GM18499 (cell line): ENCODE data around the gene ZKSCAN4.
A peak's percentile ranks its signal among the peaks of the same experiment; 100 is the strongest.

Experiments
- ATAC-seq: cut with Tn5 transposase; IDR thresholded peaks from one replicate; pipeline ENCODE4 v1.9.1; 2021; ENCODE audit warnings: moderate number of reproducible peaks; ENCODE audit not compliant: insufficient read depth, unreplicated experiment

Gene ZKSCAN4

DNA sequence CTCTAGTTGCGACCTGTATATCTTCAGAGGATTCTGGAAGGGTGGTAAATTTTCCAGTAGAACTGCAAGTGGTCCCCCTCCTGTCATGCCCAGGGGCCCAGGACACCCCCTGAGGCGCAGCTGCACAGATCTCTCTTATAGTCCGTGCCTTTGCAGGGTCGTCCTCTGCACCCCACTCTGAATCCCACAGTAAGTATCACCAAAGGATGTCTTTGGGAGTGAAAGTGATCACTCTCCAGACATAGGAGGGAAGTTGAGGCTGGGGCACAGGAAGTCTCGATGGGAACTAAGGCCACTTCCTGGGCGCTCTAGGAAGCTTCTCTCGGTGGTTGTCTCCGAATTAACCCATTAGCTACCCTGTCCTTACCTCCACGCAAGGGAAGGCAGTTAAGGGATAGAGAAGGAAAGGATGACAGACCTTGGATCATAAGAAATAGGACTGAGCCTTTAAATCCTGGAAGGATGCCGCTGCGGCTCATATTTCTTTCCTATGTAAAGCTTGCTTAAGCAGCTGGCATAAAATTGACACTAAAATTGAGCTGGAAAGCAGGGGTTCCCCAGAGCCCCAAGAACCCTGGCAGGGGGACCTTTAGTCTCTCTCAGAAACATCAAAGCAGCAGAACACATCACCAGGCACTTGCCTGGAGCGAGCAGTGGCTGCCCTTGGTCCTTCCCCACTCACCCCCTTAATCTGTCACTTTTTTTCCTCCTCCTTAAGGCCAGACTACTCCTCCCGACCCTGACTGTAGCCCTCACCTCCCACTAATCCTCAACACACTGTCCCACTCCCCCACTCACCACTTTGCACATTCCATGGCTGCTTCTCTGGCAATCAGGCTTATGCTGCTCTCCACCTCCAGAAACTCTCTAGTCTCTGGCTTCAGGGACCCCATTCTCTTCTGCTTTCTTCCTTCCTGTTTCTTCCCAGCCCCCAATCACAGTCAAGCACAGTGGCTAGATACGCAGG, at the start of gene ZKSCAN4:
TSS of gene ZKSCAN4 (minus strand) at position 261 of the 967 bp plus-strand sequence. CDS start 289 bp downstream, outside the sequence.
- ATAC-seq: no peak

DNA sequence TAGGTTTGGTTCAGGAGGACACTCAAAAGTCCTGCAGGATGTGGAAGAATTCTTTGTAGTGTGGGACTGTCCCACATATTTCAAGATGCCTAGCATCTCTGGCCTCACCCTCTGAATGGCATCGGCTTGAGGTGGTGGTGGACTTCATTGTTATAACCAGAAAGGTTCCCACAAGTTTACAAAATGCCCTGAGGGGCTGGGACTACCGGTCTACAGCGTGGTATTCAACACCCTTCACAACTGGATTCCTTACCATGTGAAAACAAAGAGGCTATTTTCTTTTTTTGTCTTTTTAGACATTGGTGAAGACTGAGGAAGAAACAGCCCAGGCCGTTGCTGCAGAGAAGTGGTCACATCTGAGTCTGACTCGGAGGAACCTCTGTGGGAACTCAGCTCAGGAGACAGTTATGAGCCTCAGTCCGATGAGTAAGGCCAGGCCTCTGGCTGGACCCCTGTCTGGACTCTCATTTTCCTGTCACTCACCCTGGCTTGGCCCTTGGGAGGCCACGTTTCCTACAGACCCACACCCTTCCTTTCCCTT, 44.5 kb upstream of the ZKSCAN4 start:
- no peak for ATAC-seq

DNA sequence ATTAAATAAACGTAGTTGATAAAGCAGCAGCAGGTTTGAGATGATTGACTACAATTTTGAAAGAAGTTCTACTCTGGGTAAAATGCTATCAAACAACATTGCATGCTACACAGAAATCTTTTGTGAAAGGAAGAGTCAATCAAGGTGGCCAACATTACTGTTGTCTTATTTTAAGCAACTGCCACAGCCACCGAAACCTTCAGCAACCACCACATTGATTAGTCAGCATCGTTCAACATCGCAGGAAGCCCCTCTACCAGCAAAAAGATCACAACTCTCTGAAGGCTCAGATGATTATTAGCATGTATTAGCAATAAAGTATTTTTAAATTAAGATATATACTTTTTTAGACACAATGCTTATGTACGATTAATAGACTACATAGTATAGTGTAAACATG, 43.3 kb upstream of the ZKSCAN4 start:
- ATAC-seq: no peak

DNA sequence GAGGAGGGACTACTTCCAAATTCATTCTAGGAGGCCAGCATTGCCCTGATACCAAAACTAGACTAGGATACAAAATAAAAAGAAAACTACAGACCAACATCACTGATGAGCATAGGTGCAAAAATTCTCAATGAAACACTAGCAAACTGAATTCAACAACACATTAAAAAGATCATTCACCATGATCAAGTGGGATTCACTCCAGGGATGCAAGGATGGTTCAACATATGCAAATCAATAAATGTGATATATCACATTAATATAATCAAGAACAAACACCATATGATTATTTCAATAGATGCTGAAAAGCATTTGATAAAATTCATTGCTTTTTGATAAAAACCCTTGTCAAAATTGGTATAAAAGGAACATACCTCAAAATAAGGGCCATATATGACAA, 39.5 kb upstream of the ZKSCAN4 start:
- ATAC-seq: no peak

DNA sequence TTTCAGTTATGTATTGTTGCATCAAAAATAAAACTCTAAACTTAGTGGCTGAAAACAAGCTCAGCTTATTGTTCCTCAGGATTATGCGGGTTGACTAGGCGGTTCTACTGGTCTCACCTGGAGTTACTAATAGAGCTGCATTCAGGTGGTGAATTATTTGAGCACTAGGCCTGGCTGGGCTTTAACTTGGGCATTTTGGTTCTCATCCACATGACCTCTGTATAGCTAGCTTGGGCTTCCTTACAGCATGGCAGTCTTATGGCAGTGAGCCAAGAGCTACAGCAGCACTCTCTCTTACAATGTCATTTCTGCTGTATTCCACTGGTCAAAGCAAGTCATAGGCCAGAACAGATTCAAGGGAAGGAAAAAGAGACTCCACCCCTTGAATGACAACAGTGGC, 30.9 kb upstream of the ZKSCAN4 start:
- no peak for ATAC-seq

DNA sequence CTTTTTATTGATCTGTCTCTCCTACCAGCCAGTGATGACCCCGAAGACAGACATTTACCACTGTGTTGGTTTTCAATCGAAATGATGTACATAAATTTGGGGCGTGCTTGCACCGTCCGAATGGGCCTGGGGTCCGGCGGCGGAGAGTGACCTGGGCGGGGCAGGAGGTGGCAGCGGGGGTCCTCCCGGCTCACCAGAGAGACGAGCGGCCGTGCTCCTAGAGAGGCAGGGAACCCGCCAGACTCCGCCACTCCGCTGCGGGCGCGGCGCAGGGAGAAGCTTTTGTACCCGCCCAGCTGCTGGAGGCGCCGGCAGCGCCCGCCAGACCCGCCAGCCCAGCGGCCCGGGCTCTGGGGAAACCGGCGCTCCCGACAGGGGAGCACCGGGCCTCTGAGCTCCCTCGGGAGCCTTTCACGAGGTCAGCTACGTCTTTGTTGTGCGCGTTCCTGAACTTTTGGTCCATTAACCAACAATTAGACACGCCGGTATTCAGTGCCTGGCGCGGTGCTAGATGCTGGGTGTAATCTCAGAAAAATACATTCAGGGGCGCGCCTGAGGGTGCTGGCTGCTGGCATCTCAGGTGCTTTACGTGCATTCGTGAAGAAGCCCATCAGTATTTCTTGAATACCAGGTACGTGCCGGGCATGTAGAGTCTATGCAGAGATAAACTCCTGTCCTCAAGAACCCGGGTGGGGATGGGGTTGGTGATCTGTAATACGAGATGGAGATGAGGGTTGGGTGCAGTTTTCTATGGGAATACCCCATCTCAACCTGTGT, 29.4 kb upstream of the ZKSCAN4 start, which contains the start of gene PGBD1:
TSS of gene PGBD1 (plus strand) at position 285 of the 777 bp plus-strand sequence. CDS start 2,242 bp downstream, outside the sequence.
- ATAC-seq: no peak

DNA sequence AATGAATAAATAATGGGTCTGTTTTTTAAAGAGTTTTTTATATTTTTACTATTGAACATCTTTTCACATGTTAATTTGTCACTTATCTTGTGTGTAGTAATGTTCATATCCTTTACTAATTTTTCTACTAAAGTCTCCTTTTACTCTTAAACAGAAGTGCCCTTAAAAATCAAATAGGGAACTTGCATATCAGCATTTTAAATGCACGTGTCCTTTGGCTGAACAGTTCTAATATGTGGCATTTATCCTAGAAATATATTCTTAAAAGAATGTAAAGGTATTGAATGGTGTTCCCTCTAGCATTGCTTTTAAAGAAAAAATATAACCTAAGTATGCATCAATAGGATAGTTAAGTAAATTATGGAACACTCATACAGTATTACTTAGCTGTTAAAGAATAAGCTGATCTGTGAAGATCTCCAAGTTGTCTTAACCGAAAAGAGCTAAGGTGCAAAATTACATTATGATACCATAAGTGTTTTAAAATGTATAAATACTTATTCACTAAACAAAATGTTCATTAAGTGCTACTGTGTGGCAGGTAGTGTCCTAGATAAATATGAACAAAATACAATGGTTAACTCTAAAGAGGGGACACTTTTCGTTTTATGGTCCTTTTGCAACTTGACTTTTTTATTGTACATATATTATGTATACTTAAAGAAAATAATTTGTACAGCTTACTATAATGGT, 28.7 kb upstream of the ZKSCAN4 start:
- ATAC-seq: no peak

DNA sequence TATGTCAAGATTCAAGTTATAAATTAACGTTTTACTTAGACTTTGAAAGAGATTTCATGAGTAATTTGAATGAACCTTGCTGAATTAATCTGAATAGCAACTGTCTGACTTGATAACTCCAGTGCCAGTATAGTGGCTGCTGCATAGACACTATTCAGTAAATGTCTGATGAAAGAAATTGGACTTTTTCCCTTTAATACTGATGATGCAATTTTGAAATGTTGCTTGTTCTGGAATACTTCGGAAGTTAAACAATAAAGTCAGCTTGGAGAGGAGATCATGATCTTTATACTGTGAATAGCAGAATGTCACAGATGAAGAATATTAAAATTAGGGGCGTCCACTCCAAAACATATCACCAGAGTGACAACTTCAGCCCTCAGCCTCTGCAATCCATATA, 25.7 kb upstream of the ZKSCAN4 start:
- no peak for ATAC-seq

DNA sequence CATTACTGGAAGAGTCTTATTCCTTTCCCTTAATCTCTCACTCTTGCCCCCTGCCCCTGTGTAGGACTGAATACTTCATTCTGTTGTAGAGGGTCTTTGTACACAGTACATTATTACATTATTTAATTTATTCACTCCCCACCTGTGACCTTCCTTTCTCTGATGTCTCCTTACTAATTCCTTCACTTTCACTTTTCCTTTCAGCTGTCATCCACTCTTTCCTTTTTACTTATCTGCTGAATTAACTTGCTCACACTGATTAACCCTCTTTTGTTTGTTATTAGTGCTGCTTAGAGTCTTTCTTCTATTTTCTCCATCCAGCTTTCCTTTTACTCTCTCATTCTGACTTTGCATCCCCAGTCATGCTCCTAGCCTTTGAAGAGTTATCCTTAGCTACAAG, 22.8 kb upstream of the ZKSCAN4 start:
- ATAC-seq: no peak

DNA sequence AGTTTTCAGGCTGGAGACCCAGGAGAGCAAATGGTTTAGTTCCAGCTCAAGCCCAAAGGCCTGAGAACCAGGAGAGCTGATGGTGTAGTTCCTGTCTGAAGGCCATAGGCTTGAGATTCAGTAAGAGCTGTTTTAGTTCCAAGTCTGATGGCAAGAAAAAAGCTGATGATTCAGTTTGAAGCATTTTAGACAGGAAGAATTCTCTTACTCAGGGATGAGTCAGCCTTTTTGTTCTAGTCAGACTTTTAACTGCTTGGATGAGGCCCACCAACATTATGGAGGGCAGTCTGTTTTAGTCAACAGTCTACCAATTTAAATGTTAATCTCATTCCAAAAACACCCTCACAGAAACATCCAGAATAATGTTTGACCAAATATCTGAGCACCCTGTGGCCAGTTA, 17.4 kb upstream of the ZKSCAN4 start:
- ATAC-seq: no peak

DNA sequence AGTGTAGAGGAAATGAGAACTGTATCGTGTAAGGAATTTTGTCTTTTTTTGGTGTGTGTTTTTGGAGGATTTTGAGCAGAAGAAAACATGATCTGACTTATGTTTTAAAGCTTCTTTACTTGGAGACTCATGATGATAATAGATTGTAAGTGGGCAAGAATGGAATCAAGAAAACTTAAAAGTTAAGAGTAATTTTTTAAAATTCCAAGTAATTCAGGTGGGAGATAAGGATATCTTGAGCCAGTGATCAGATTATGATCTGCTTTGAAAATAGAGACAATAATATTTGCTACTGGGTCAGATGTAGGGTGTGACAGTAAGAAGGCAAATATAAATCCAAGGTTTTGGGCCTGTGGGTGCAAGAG, 15.6 kb upstream of the ZKSCAN4 start:
- no peak for ATAC-seq

DNA sequence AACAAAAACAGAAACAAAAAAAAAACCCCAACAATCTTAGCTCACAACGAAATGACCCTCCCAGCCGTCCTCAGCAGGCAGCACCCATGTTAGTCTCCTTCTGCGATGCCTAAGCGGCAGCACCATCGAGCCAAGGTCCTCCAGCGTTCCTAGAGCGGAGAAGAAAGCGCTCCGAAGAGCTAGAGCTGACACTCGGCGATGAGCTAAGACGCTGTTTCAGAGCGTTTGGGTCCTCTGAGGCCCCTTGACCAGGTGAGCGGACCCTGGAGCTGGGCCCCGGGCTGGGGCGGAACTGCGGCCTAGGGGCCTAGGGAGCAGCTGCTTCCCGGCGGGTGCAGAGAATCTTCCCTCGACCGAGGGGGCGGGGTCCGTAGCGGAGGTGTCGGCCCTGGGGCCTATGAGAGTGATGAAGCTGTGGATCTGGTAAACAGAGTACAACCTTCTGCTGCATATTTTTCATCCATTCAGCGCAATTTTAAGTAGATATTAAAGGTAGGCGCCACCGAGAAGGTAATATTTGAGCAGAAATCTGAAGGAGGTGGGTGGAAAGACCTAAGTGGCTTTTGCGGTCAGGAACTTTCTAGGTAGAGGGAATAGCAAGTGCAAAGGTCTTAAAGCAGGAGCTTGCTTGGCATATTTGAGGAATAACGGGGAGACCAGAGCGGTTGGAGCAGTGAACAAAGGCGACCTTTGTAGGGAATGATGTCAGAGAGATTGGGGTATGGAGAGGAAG, 15.1 kb upstream of the ZKSCAN4 start, which contains the start of gene ZSCAN26:
TSS of gene ZSCAN26 (plus strand) at position 182 of the 733 bp plus-strand sequence. CDS start 4,777 bp downstream, outside the sequence.
- ATAC-seq: peak; percentile 50

DNA sequence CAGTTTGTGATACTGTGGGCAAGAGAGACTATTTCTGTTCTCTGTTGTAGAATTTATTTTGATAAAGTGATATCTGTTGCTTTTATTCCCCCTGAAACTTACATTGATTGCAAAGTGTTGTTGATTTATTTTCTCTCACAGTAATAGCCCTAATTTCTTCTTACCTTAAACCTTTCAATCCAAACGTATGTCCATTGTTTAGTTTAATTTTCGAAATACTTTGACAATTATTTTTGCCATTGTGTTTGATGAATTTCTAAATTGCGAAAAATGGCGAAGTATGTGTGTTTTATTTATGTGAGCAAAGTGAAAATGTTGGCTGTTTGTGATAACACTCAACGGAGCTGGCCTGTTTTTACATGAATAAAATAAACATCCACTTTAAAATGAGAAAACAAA, 14.5 kb upstream of the ZKSCAN4 start:
- ATAC-seq: no peak

DNA sequence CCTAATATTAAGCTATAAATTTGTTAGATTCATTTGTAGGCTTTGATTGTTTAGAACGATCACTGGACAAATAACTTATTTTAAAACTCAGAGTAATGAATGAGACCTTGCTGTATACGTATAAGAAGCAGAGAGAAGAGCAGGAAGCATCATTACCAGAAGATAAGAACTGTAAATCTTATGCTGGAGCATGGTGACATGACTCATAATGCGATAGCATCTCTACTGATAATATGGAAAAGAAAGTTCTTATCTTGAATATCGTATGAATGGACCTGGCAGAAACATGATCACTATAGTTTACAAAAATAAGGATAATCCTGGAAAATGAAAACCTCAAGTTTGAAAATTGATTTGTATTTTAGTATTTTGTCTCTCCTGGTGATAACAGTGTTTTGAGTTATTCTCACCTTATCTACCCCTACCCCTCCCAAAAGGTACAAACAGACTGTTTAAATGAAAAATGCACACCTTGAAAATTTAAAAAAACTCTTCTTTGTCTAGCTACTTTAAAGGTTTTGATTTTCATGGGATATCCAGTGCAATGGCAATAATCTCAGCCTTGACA, 12.8 kb upstream of the ZKSCAN4 start:
- no peak for ATAC-seq

DNA sequence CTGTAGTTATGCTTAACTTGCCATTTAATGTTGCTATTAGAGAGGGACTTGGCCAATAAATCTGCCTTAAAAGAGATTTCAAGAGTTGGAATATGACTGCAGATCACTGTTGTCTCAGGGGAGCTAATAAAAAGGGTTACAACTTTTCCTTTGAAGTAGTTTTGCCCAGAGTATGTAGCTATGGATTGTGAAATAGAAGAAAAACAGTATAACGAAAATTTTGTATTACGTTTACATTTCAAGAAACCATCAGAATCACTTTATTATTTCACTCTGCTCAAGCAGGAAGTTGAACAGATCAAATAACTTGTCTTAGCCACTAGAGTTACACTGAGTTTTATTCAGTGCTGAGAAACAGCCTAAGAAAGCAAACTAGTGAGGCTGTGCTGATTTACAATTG, 11.9 kb upstream of the ZKSCAN4 start:
- ATAC-seq: no peak

DNA sequence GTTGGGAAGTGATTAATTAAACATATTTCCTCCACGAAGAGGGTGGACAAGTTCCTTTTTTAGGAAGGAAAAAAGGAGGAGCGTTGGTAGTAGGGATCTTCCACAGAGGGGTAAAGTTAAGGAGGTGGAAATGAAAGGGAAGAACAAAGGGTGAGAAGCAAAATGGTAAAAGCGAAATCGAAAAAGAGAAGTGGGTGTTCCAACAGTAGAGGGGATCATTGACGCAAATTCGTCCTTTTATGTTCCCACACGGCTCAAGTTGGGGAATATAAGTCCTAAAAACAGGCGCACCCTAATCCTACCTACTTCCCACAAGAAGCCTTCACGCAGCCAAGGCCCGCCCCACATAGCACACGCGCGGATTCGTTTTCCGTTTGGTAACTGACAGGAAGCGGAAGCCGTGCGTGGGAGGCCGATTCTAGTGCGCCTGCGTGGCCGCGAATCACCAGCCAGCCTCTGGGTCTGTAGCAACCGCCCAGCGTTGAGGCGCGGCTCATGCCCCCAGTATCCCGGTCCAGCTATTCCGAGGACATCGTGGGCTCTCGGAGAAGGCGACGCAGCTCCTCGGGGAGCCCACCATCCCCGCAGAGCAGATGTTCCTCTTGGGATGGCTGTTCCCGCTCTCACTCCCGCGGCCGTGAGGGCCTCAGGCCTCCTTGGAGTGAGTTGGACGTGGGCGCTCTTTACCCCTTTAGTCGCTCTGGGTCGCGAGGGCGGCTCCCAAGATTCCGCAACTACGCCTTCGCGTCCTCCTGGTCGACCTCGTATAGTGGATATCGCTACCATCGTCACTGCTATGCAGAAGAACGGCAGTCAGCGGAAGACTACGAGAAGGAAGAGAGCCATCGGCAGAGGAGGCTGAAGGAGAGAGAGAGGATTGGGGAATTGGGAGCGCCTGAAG, 7.1 kb upstream of the ZKSCAN4 start, which contains the start of gene NKAPL:
TSS of gene NKAPL (plus strand) at position 421 of the 901 bp plus-strand sequence. CDS start at position 496, 75 bp downstream.
- ATAC-seq: no peak

DNA sequence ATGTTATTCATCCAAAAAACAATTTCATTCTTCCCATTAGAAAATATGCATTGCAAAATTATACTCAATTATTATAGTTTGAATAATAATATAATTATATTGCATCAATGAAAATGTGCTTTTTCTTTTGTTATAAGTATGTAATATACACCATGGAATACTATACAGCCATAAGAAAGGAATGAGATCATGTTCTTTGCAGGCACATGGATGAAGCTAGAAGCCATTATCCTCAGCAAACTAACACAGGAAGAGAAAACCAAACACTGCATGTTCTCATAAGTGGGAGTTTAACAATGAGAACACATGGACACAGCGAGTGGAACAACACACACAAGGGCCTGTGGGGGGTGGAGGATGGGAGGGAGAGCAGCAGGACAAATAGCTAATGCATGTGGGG, 5.0 kb upstream of the ZKSCAN4 start:
- ATAC-seq: no peak

DNA sequence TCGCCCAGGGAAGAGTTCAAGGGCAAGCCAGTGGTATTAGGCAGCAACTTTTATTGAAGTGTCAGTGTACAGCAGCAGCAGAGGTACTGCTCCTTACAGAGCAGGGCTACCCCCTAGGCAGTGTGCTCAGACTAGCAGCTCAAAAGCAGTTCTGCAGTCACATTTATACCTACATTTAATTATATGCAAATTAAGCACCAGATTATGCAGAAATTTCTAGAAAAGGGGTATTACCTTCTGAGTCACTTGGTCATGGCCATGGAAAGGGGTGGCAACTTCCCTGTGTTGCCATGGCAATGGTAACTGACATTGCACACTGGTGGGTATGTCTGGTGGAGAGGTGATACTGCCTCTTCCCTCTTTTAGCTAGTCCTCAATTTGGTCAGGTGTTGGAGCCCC, 2.1 kb upstream of the ZKSCAN4 start:
- no peak for ATAC-seq
